Gastroesophageal sphincter (tissue), 4 donors: Measurements from ENCODE around the gene HTD2. TPM values are rescaled to one million over a fixed set of nuclear protein-coding genes. Genes with fewer than 3 reads are reported as not detected.
"Not testable (repeated sequence)": the region's sequence is repeated elsewhere in the genome, so short reads cannot be mapped to it uniquely, and the experiment has no call there.

ENCODE experiments used
- ATAC-seq: fragments of 150-250 bp; one replicate; pipeline ENCODE4 v1.9.1; 2016; ENCODE audit warnings: mild to moderate bottlenecking, moderate library complexity
- H3K27ac ChIP-seq, 4 donors: fragments of 200-600 bp; sonication (generic) in 3 of 4; 1 replicate in 3 of 4; 2 replicates in 1 of 4; pipeline ENCODE4 v1.5.1; 2016 to 2019
- H3K27me3 ChIP-seq: fragments of 200-600 bp; sonication (generic); one replicate; pipeline ENCODE4 v1.5.1; 2019
- H3K36me3 ChIP-seq, 2 donors: fragments of 200-600 bp; sonication (generic); one replicate each; pipeline ENCODE4 v1.5.1; 2019; ENCODE audit warnings: control low read depth in 1 of 2
- H3K4me1 ChIP-seq, 3 donors: fragments of 200-600 bp; sonication (generic); 1 replicate in 2 of 3; 2 replicates in 1 of 3; pipeline ENCODE4 v1.5.1; 2016 to 2019; ENCODE audit warnings: control low read depth in 2 of 3
- H3K4me3 ChIP-seq, 2 donors: fragments of 200-600 bp; sonication (generic); one replicate each; pipeline ENCODE4 v1.5.1; 2019; ENCODE audit warnings: mild to moderate bottlenecking in 1 of 2, moderate library complexity in 1 of 2
- H3K9me3 ChIP-seq, 3 donors: fragments of 200-600 bp; sonication (generic); one replicate each; pipeline ENCODE4 v1.5.1; 2017 to 2019; ENCODE audit warnings: control low read depth in 2 of 3
- CTCF ChIP-seq, 4 experiments: fragments of 200-600 bp in 2 of 4; fragments of 450-650 bp in 2 of 4; sonication (generic) in 1 of 4; IDR thresholded peaks; one replicate each; pipeline ENCODE4 v1.5.1; 2017 to 2019; ENCODE audit warnings: antibody characterized with exemption in 4 of 4, mild to moderate bottlenecking in 2 of 4, moderate library complexity in 2 of 4
- EP300 ChIP-seq: sonication (generic); formaldehyde crosslinking; IDR thresholded peaks from one replicate; pipeline ENCODE4 v1.6.1; 2017; ENCODE audit warnings: antibody characterized with exemption, mild to moderate bottlenecking
- POLR2A ChIP-seq, 2 donors: fragments of 450-650 bp; IDR thresholded peaks; one replicate each; pipeline ENCODE4 v1.6.1; 2017; ENCODE audit warnings: antibody characterized with exemption in 2 of 2, mild to moderate bottlenecking in 2 of 2, moderate library complexity in 1 of 2
- POLR2AphosphoS5 ChIP-seq: sonication (generic); formaldehyde crosslinking; IDR thresholded peaks from one replicate; pipeline ENCODE4 v1.6.1; 2017; ENCODE audit warnings: antibody characterized with exemption
- WGBS, 2 donors: methylation state at CpG; one replicate each; pipeline ENCODE4 v1.1.5; 2018; ENCODE audit warnings: low coverage in 1 of 2; 5-methylcytosine and 5-hydroxymethylcytosine counted together
- total RNA-seq, 4 donors: library from RNA; depleted of rRNA; stranded (reverse); fragments of >200 nt; gene quantifications; one replicate each; pipeline ENCODE4 v1.1.0, GENCODE V29; 2016

The HTD2 gene
- total RNA-seq, 4 donors from 2014 or later, result 3.3 to 19.8 (median 11.9) TPM

- WGBS, 2 donors, result 65 to 67% methylated on average over 2 to 4 of the region's 7 CpGs
- Histone ChIP-seq H3K36me3 (peaks cover 0 to 66% of the 10 kb centered on the region in 2 donors), H3K27me3 (no peaks in the 10 kb centered on the region), H3K4me3 (no peak overlapping the region), H3K4me1 (peaks cover 0 to 12% (median 0%) of the 10 kb centered on the region in 3 donors), H3K27ac (no peak overlapping the region), H3K9me3 (no peaks in the 10 kb centered on the region)
- no peak for TF ChIP-seq POLR2A (IDR thresholded peaks at IDR 0.05)
- TF ChIP-seq CTCF (IDR thresholded peaks at IDR 0.05), result no peak
- no peak for TF ChIP-seq EP300
- no peak for TF ChIP-seq POLR2AphosphoS5
- ATAC-seq, result no peak
Measured at GRCh38 chr3:58271901-58272501, 34.3 kb upstream of the HTD2 start.

GRCh38 chr3:58272891-58273290, 33.4 kb upstream of the HTD2 start:
- 67 to 78% methylated on average over 3 of the region's 3 CpGs for WGBS, 2 donors
- Histone ChIP-seq H3K36me3 (peaks cover 0 to 57% of the 10 kb centered on the region in 2 donors), H3K4me1 (peaks cover 0 to 12% (median 0%) of the 10 kb centered on the region in 3 donors), H3K27ac (no peak overlapping the region), H3K27me3 (no peaks in the 10 kb centered on the region), H3K4me3 (no peak overlapping the region), H3K9me3 (no peaks in the 10 kb centered on the region)
- ATAC-seq, result no peak
- no peak for TF ChIP-seq POLR2A (IDR thresholded peaks at IDR 0.05)
- no peak for TF ChIP-seq EP300
- TF ChIP-seq CTCF (IDR thresholded peaks at IDR 0.05), result no peak
- TF ChIP-seq POLR2AphosphoS5, result no peak

GRCh38 chr3:58273362-58273761, 33.0 kb upstream of the HTD2 start:
- Histone ChIP-seq H3K4me1 (peaks cover 0 to 12% (median 0%) of the 10 kb centered on the region in 3 donors), H3K36me3 (peaks cover 0 to 52% of the 10 kb centered on the region in 2 donors)
- not testable (repeated sequence) for H3K4me3 ChIP-seq, ATAC-seq, H3K27ac ChIP-seq, H3K27me3 ChIP-seq, H3K9me3 ChIP-seq
- 79% methylated on average over 3 of the region's 3 CpGs; no CpG with 5 or more reads in 1 of the 2 donors for WGBS, 2 donors

GRCh38 chr3:58274027-58274614, 32.2 kb upstream of the HTD2 start:
- TF ChIP-seq EP300 (no peak), CTCF (IDR thresholded peaks at IDR 0.05) (no peak), POLR2A (IDR thresholded peaks at IDR 0.05) (no peak), POLR2AphosphoS5 (no peak)
- 35% methylated on average over 2 of the region's 3 CpGs; no CpG with 5 or more reads in 1 of the 2 donors for WGBS, 2 donors
- no peak for ATAC-seq
- peaks cover 0 to 12% (median 0%) of the 10 kb centered on the region in 3 donors for H3K4me1 ChIP-seq
- no peak overlapping the region for H3K27ac ChIP-seq
- H3K4me3 ChIP-seq, result no peak overlapping the region
- H3K36me3 ChIP-seq, result peaks cover 0 to 45% of the 10 kb centered on the region in 2 donors
- no peaks in the 10 kb centered on the region for H3K9me3 ChIP-seq
- no peaks in the 10 kb centered on the region for H3K27me3 ChIP-seq

DNA sequence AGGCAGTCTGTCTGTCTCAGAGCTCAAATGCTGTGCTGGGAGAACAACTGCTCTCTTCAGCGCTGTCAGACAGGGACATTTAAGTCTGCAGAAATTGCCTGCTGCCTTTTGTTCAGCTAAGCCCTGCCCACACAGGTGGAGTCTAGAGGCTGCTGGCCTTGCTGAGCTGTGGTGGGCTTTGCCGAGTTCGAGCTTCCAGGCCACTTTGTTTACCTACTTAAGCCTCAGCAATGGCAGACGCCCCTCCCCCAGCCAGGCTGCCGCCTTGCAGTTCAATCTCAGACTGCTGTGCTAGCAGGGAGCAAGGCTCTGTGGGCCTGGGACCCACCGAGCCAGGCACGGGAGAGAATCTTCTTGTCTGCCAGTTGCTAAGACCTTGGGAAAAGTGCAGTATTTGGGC, 25.3 kb upstream of the HTD2 start:
- no peak overlapping the region for H3K27ac ChIP-seq
- no peaks in the 10 kb centered on the region for H3K27me3 ChIP-seq
- no peaks in the 10 kb centered on the region for H3K4me1 ChIP-seq
- no peak for ATAC-seq
- H3K4me3 ChIP-seq, result no peak overlapping the region
- H3K9me3 ChIP-seq, result no peaks in the 10 kb centered on the region
- WGBS, 2 donors, result 100% methylated on average over 1 of the region's 7 CpGs; no CpG with 5 or more reads in 1 of the 2 donors
- peaks cover 0 to 65% of the 10 kb centered on the region in 2 donors for H3K36me3 ChIP-seq
- TF ChIP-seq CTCF (IDR thresholded peaks at IDR 0.05), result no peak
- no peak for TF ChIP-seq EP300
- TF ChIP-seq POLR2A (IDR thresholded peaks at IDR 0.05), result no peak
- TF ChIP-seq POLR2AphosphoS5, result no peak
